GM21390 (cell line): ENCODE data around the gene FGFR2.
"Not testable (repeated sequence)": the region's sequence is repeated elsewhere in the genome, so short reads cannot be mapped to it uniquely, and the experiment has no call there.

Source experiments
- ATAC-seq: cut with Tn5 transposase; IDR thresholded peaks from one replicate; pipeline ENCODE4 v1.9.1; 2021; ENCODE audit not compliant: unreplicated experiment

The FGFR2 gene

GRCh38 chr10:121556918-121557573 is 41.2 kb downstream of the FGFR2 start:
- ATAC-seq = no peak

- no peak for ATAC-seq
Observed at GRCh38 chr10:121556455-121556854, 41.8 kb downstream of the FGFR2 start.

- not testable (repeated sequence) for ATAC-seq
Observed at GRCh38 chr10:121554916-121555315, 43.3 kb downstream of the FGFR2 start.

GRCh38 chr10:121553511-121554264 is 44.6 kb downstream of the FGFR2 start:
- ATAC-seq = no peak

GRCh38 chr10:121552746-121553145 is 45.5 kb downstream of the FGFR2 start:
- no peak for ATAC-seq

- ATAC-seq = no peak
Observed at GRCh38 chr10:121551210-121551885, 46.9 kb downstream of the FGFR2 start.

GRCh38 chr10:121544301-121544869 is 53.9 kb downstream of the FGFR2 start:
- ATAC-seq = no peak

- ATAC-seq = no peak
Observed at GRCh38 chr10:121543545-121543944, 54.7 kb downstream of the FGFR2 start.

GRCh38 chr10:121541450-121542120 is 56.7 kb downstream of the FGFR2 start:
- ATAC-seq = no peak

- ATAC-seq = no peak
Observed at GRCh38 chr10:121540732-121541395, 57.4 kb downstream of the FGFR2 start.

- ATAC-seq = no peak
Observed at GRCh38 chr10:121539786-121540185, 58.5 kb downstream of the FGFR2 start.

GRCh38 chr10:121536310-121536913 is 61.8 kb downstream of the FGFR2 start:
- no peak for ATAC-seq

GRCh38 chr10:121535381-121535780 is 62.9 kb downstream of the FGFR2 start:
- ATAC-seq = no peak

GRCh38 chr10:121532292-121532864 is 65.9 kb downstream of the FGFR2 start:
- ATAC-seq = no peak

- ATAC-seq = no peak
Observed at GRCh38 chr10:121531830-121532178, 66.4 kb downstream of the FGFR2 start.

GRCh38 chr10:121531076-121531829 is 67.0 kb downstream of the FGFR2 start:
- no peak for ATAC-seq

- no peak for ATAC-seq
Observed at GRCh38 chr10:121530481-121531075, 67.7 kb downstream of the FGFR2 start.

- ATAC-seq = no peak
Observed at GRCh38 chr10:121527690-121528089, 70.6 kb downstream of the FGFR2 start.

- no peak for ATAC-seq
Observed at GRCh38 chr10:121526801-121527221, 71.4 kb downstream of the FGFR2 start.
